ENCODE results near the gene PDXDC1. TPM values are rescaled to one million over a fixed set of nuclear protein-coding genes. Genes with fewer than 3 reads are reported as not detected.

PDXDC1 gene
- total and polyA plus RNA-seq, 2 donors (not counting 1 experiment from before 2014, with no cell fraction given), result 48.1 to 103 TPM

DNA sequence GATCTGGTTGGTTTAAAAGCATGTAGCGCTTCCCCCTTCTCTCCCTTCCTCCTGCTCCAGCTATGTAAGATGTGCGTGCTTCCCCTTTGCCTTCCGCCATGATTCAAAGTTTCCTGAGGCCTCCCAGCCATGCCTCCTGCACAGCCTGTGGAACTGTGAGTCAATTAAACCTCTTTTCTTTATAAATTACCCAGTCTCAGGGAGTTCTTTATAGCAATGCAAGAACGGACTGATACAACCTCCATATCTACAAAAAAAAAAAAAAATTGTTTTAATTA lies 16.6 kb upstream of the PDXDC1 start:
- Mint-ChIP-seq H3K27ac (no peak overlapping the region), H3K4me1 (no peaks in the 10 kb centered on the region), H3K4me3 (no peak overlapping the region), H3K27me3 (peaks cover 16% of the 10 kb centered on the region), H3K9me3 (ENCODE audit: insufficient read depth) (no peaks in the 10 kb centered on the region)
- ChIA-PET CTCF (no interaction called here), POLR2A (no interaction called here)
- peaks cover 0 to 9% (median 2%) of the 10 kb centered on the region in 4 experiments for H3K27me3 ChIP-seq (replicated peaks in 1 of 4; ENCODE audit: control extremely low read depth in 1 of 4, control insufficient read depth in 3 of 4, insufficient read depth in 4 of 4, low read length in 3 of 4)
- H3K27ac ChIP-seq (ENCODE audit: low read length in 2 of 2), result no peak overlapping the region
- H3K9me3 ChIP-seq (ENCODE audit: control extremely low read depth in 1 of 3, control insufficient read depth in 2 of 3, insufficient read depth in 1 of 3, low read length in 2 of 3), result peaks cover 0 to 4% (median under 1%) of the 10 kb centered on the region in 3 donors
- H2AFZ ChIP-seq (ENCODE audit: insufficient read depth, low read depth, low read length, poor library complexity, severe bottlenecking), result no peak overlapping the region
- ATAC-seq (ENCODE audit: low read depth) (no peak), DNase-seq (no peak)
- H3K36me3 ChIP-seq (replicated peaks in 1 of 2; ENCODE audit: control extremely low read depth in 1 of 2, control insufficient read depth in 1 of 2, extremely low read depth in 1 of 2, insufficient read depth in 2 of 2, low read length in 1 of 2), result no peaks in the 10 kb centered on the region
- no peaks in the 10 kb centered on the region for H3K4me1 ChIP-seq (ENCODE audit: control insufficient read depth in 2 of 2, insufficient read depth in 2 of 2, low read length in 2 of 2)
- intact Hi-C loops (cut with micrococcal nuclease), result no loop called here
- 92% methylated on average over 3 of the region's 4 CpGs for WGBS (ENCODE audit: insufficient coverage)
- H3K4me3 ChIP-seq (ENCODE audit: control extremely low read depth in 1 of 5, extremely low read depth in 1 of 5, insufficient read depth in 1 of 5, low read depth in 2 of 5, low read length in 4 of 5), result no peak overlapping the region
- H3K9ac ChIP-seq (ENCODE audit: low read length), result no peak overlapping the region
- no peaks in the 10 kb centered on the region for H3K79me2 ChIP-seq (ENCODE audit: control insufficient read depth, insufficient read depth, low read length)
- no peak overlapping the region for H3K4me2 ChIP-seq (replicated peaks; ENCODE audit: low read depth, low read length, poor library complexity, severe bottlenecking)
- no peaks in the 10 kb centered on the region for H4K20me1 ChIP-seq (ENCODE audit: control insufficient read depth, insufficient read depth, low read length, poor library complexity, severe bottlenecking)
- TF ChIP-seq, protein P1, sequence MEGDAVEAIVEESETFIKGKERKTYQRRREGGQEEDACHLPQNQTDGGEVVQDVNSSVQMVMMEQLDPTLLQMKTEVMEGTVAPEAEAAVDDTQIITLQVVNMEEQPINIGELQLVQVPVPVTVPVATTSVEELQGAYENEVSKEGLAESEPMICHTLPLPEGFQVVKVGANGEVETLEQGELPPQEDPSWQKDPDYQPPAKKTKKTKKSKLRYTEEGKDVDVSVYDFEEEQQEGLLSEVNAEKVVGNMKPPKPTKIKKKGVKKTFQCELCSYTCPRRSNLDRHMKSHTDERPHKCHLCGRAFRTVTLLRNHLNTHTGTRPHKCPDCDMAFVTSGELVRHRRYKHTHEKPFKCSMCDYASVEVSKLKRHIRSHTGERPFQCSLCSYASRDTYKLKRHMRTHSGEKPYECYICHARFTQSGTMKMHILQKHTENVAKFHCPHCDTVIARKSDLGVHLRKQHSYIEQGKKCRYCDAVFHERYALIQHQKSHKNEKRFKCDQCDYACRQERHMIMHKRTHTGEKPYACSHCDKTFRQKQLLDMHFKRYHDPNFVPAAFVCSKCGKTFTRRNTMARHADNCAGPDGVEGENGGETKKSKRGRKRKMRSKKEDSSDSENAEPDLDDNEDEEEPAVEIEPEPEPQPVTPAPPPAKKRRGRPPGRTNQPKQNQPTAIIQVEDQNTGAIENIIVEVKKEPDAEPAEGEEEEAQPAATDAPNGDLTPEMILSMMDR (IDR thresholded peaks at IDR 0.05), result no peak
- no peak for TF ChIP-seq EZH2 (IDR thresholded peaks at IDR 0.05; ENCODE audit: borderline replicate concordance, insufficient read depth, low read depth, low read length, poor library complexity, severe bottlenecking)

DNA sequence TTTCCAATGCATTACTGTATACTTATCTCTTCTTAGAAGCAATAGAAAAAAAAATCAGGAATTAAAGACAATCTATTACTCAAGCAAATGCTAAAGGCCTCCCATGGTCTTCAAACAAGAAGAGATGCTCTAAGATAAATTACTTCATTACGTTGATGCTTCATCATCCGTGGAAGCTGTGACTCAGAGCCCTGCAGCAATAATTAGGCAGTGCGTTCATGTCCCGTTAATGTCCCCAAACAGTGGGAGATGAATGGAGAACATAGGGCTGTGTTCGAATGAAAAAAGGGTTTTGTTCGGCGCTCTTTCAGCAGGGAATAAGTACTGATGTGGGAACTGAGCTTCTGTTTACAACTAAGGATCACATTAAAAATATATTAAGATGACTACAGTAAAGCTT lies 15.9 kb upstream of the PDXDC1 start:
- Histone ChIP-seq H3K9ac (ENCODE audit: low read length) (no peak overlapping the region), H3K4me3 (ENCODE audit: control extremely low read depth in 1 of 5, extremely low read depth in 1 of 5, insufficient read depth in 1 of 5, low read depth in 2 of 5, low read length in 4 of 5) (no peak overlapping the region), H3K9me3 (ENCODE audit: control extremely low read depth in 1 of 3, control insufficient read depth in 2 of 3, insufficient read depth in 1 of 3, low read length in 2 of 3) (peaks cover 0 to 10% (median 4%) of the 10 kb centered on the region in 3 donors), H3K27ac (ENCODE audit: low read length in 2 of 2) (no peak overlapping the region), H4K20me1 (ENCODE audit: control insufficient read depth, insufficient read depth, low read length, poor library complexity, severe bottlenecking) (no peaks in the 10 kb centered on the region), H3K27me3 (replicated peaks in 1 of 4; ENCODE audit: control extremely low read depth in 1 of 4, control insufficient read depth in 3 of 4, insufficient read depth in 4 of 4, low read length in 3 of 4) (peaks cover 0 to 12% (median 5%) of the 10 kb centered on the region in 4 experiments), H2AFZ (ENCODE audit: insufficient read depth, low read depth, low read length, poor library complexity, severe bottlenecking) (no peak overlapping the region), H3K4me1 (ENCODE audit: control insufficient read depth in 2 of 2, insufficient read depth in 2 of 2, low read length in 2 of 2) (no peaks in the 10 kb centered on the region), H3K36me3 (replicated peaks in 1 of 2; ENCODE audit: control extremely low read depth in 1 of 2, control insufficient read depth in 1 of 2, extremely low read depth in 1 of 2, insufficient read depth in 2 of 2, low read length in 1 of 2) (no peaks in the 10 kb centered on the region), H3K79me2 (ENCODE audit: control insufficient read depth, insufficient read depth, low read length) (no peaks in the 10 kb centered on the region), H3K4me2 (replicated peaks; ENCODE audit: low read depth, low read length, poor library complexity, severe bottlenecking) (no peak overlapping the region)
- intact Hi-C loops (cut with micrococcal nuclease), result no loop called here
- ATAC-seq (ENCODE audit: low read depth) (no peak), DNase-seq (no peak)
- 70% methylated on average over 2 of the region's 7 CpGs for WGBS (ENCODE audit: insufficient coverage)
- H3K4me3 Mint-ChIP-seq, result no peak overlapping the region
- H3K27ac Mint-ChIP-seq, result no peak overlapping the region
- peaks cover 19% of the 10 kb centered on the region for H3K27me3 Mint-ChIP-seq
- no peak for TF ChIP-seq EZH2 (IDR thresholded peaks at IDR 0.05; ENCODE audit: borderline replicate concordance, insufficient read depth, low read depth, low read length, poor library complexity, severe bottlenecking)
- TF ChIP-seq, protein P1 (IDR thresholded peaks at IDR 0.05), result no peak
- H3K4me1 Mint-ChIP-seq, result no peaks in the 10 kb centered on the region
- ChIA-PET POLR2A (no interaction called here), CTCF (no interaction called here)
- H3K9me3 Mint-ChIP-seq (ENCODE audit: insufficient read depth), result no peaks in the 10 kb centered on the region

Measured in B cell (primary cell).